Thymus (tissue), 11 donors: ENCODE data around the gene DCLK2. TPM values are rescaled to one million over a fixed set of nuclear protein-coding genes. Genes with fewer than 3 reads are reported as not detected.

Experiments
- DNase-seq, 9 donors: peaks; one replicate each; pipeline ENCODE4 v3.0.0-alpha.2; 2013; ENCODE audit warnings: low spot score in 9 of 9, low read depth in 6 of 9, missing footprints in 1 of 9
- H3K27ac ChIP-seq, 2 donors: one replicate each; pipeline ENCODE4 v1.5.1; 2013; ENCODE audit warnings: control low read depth in 1 of 2, low read depth in 1 of 2, low read length in 1 of 2, mild to moderate bottlenecking in 1 of 2, moderate library complexity in 1 of 2
- H3K27me3 ChIP-seq, 2 donors: one replicate each; pipeline ENCODE4 v1.5.1; 2013; ENCODE audit warnings: low read length in 1 of 2; ENCODE audit not compliant: control insufficient read depth in 2 of 2, insufficient read depth in 1 of 2
- H3K36me3 ChIP-seq, 2 donors: one replicate each; pipeline ENCODE4 v1.5.1; 2013; ENCODE audit warnings: low read length in 1 of 2, mild to moderate bottlenecking in 1 of 2, moderate library complexity in 1 of 2; ENCODE audit not compliant: control insufficient read depth in 2 of 2, insufficient read depth in 2 of 2
- H3K4me1 ChIP-seq, 2 donors: one replicate each; pipeline ENCODE4 v1.5.1; 2013; ENCODE audit warnings: low read length in 2 of 2; ENCODE audit not compliant: control insufficient read depth in 2 of 2, insufficient read depth in 2 of 2
- H3K4me3 ChIP-seq, 2 donors: one replicate each; pipeline ENCODE4 v1.5.1; 2013; ENCODE audit warnings: low read length in 2 of 2, control low read depth in 1 of 2, mild to moderate bottlenecking in 1 of 2
- H3K9me3 ChIP-seq, 2 donors: one replicate each; pipeline ENCODE4 v1.5.1; 2013; ENCODE audit warnings: low read length in 1 of 2, mild to moderate bottlenecking in 1 of 2; ENCODE audit not compliant: control insufficient read depth in 2 of 2, insufficient read depth in 1 of 2
- WGBS: extraction: QIAGEN DNeasy Blood & Tissue Kit; methylation state at CpG from one replicate; pipeline ENCODE4 v1.1.7; 2013; 5-methylcytosine and 5-hydroxymethylcytosine counted together
- polyA plus RNA-seq: library from polyadenylated mRNA; stranded (reverse); fragments of 200-250 nt; gene quantifications from one replicate; pipeline ENCODE4 v1.2.3, GENCODE V29; 2013
- total RNA-seq: library from RNA; stranded (reverse); fragments of 120-200 nt; gene quantifications from one replicate; pipeline ENCODE4 v1.2.4, GENCODE V29; 2013
- donor health status: healthy.

Gene DCLK2
- total and polyA plus RNA-seq, 2 donors: 0.78 to 1.1 TPM

DNA sequence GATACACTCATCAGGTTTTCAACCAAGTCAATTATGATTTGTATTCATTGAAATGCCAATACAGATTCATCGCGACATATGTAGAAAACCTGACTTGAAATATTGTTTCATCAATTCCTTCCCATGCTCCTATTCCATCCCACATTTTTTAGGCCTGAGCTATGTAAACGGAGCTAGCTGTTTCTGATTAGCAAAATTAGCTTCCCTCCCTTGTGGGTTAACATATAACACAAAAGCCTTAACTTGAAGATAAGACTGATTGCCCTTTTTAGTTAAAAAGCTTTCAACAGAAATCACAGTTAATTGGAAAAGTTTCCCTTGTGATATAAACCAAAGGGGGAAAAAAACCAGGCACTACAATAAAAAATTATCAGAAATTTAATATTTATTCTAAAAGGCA, 32.8 kb upstream of the DCLK2 start:
- Histone ChIP-seq H3K9me3 (no peaks in the 10 kb centered on the region), H3K27ac (no peak overlapping the region), H3K36me3 (no peaks in the 10 kb centered on the region), H3K27me3 (no peaks in the 10 kb centered on the region), H3K4me1 (no peaks in the 10 kb centered on the region), H3K4me3 (no peak overlapping the region)
- 94% methylated on average over 3 of the region's 3 CpGs for WGBS
- no peak for DNase-seq

DNA sequence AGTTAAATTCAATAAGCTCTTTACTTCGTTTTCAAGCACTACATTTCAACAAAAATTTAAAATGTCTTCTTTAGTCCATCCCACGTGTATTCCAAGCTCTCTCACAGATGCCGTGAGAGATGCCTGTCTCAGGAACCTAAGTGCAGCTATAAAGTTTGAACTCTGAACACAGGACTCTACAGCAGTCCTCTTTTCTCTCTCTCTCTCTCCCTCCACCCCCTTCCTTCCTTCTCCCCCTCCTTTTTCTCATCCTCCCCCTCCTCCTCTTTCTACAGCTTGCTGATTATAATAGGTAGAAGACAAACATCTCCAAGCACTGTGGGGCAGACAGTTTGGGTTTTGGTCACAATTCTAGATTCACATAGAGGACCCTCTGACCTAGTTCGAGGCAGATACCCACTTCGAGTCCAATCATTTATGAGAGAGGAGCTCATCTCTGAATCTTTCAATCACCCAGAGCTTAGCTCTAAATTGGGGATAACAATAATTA, 31.5 kb upstream of the DCLK2 start:
- Histone ChIP-seq H3K4me3 (no peak overlapping the region), H3K4me1 (no peaks in the 10 kb centered on the region), H3K36me3 (no peaks in the 10 kb centered on the region), H3K27ac (no peak overlapping the region), H3K9me3 (no peaks in the 10 kb centered on the region), H3K27me3 (no peaks in the 10 kb centered on the region)
- no peak for DNase-seq
- 84% methylated on average over 5 of the region's 5 CpGs for WGBS

DNA sequence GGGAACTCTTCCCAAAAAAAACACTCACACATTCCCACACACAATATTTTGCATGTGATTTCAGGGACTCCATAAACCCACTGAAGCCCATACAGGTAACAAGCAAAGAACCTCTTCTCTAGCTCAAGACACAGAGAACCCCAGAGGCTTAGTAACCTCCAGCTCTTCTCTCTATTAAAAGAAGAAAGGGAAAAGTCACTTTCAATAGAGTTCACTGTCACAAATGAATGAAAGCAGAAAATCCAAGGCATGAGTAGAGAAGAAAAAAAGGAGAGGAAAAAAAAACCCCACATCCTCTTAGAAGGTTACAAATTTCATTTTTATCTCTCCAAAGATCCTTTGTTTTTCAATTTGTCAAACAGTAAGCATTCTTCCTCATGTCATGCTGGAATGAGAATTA, 30.7 kb upstream of the DCLK2 start:
- no peaks in the 10 kb centered on the region for H3K27me3 ChIP-seq

DNA sequence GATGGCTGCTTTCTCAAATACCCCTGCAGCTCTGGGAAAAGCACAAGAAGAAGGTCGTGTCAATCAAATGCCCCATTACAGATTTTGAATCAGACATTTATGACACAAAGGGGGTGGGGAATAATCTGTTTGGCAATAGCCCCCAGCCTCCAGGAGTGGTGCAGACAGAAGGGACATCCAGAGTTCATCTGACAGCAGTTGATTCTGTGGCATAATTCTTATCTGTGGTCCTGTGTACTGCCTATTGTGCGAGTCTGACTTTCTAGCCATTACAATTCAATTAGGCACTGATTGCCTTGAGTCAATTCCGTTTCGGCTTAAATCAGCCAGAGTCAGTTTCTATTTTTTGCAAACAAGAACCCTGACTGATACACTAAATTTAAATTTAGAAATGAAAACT, 28.6 kb upstream of the DCLK2 start:
- H3K9me3 ChIP-seq: no peaks in the 10 kb centered on the region
- H3K27ac ChIP-seq: no peak overlapping the region
- no peak for DNase-seq
- no peaks in the 10 kb centered on the region for H3K4me1 ChIP-seq
- H3K36me3 ChIP-seq: no peaks in the 10 kb centered on the region
- H3K27me3 ChIP-seq: no peaks in the 10 kb centered on the region
- H3K4me3 ChIP-seq: no peak overlapping the region
- 95% methylated on average over 4 of the region's 4 CpGs for WGBS

More for the DNA sequence above, 30.7 kb upstream of the DCLK2 start:
- Histone ChIP-seq H3K27ac (no peak overlapping the region), H3K36me3 (no peaks in the 10 kb centered on the region), H3K9me3 (no peaks in the 10 kb centered on the region), H3K4me1 (no peaks in the 10 kb centered on the region), H3K4me3 (no peak overlapping the region)
- DNase-seq: no peak

DNA sequence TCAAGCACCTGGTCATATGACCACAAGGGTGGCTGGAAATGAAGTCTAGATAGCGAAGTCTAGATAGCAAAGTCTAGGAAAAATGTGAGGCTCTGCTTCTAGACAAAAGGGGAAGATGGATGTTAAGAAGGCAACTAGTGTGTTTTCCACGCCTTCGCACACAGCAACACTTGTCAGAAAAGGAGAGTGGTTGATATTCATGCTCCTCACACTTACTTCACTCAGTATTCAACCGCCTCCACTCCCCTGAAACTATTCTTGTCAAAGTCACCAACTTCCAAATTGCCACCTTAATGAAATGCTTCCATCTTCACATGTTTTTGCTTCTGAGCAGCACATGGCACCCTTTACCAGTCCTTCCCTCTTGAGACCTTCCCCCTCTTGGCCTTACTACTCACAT, 27.7 kb upstream of the DCLK2 start:
- no peaks in the 10 kb centered on the region for H3K27me3 ChIP-seq
- no peak for DNase-seq
- no peaks in the 10 kb centered on the region for H3K9me3 ChIP-seq
- no peaks in the 10 kb centered on the region for H3K4me1 ChIP-seq
- WGBS: 98% methylated on average over 4 of the region's 4 CpGs
- no peak overlapping the region for H3K4me3 ChIP-seq
- no peaks in the 10 kb centered on the region for H3K36me3 ChIP-seq
- no peak overlapping the region for H3K27ac ChIP-seq

DNA sequence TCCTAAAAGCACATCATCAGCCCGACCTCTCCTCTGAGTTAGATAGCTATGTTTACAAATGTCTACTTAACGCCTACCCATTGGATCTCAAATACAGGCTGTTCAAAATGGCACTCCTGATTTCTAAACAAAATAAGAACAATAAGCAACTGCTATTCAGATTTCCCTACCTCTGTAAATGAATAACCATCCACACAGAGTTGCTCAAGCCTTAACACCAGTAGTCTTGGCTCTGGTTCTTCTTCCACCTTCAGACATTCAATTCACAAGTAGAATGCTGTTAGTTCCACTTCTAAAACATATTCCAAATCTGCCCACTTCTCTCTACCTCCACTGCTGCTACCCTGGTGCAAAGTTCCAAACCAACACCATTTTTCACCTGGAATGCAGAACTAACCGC, 27.1 kb upstream of the DCLK2 start:
- Histone ChIP-seq H3K9me3 (no peaks in the 10 kb centered on the region), H3K27me3 (no peaks in the 10 kb centered on the region), H3K36me3 (no peaks in the 10 kb centered on the region), H3K4me1 (no peaks in the 10 kb centered on the region), H3K4me3 (no peak overlapping the region), H3K27ac (no peak overlapping the region)
- no peak for DNase-seq
- 96% methylated on average over 3 of the region's 3 CpGs for WGBS

DNA sequence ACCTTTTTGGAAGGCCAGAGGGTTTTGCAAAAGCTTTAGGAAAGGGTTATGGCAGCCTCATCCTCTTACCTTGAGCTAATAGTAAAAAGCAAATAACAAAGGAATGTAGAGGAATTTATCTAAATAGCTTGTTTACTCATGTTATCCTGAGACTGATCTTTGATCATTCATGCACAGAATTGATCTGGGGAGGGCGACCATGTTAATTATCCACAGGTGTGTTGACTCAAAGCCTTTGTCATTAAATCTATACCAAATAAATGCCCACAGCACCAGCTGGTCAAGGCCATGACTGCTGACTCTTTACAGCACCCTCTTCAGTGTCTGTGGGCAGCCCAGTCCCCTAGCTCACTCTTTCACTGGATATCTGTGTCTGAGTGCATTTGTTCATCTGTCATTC, 22.8 kb upstream of the DCLK2 start:
- Histone ChIP-seq H3K27ac (no peak overlapping the region), H3K36me3 (no peaks in the 10 kb centered on the region), H3K9me3 (no peaks in the 10 kb centered on the region), H3K27me3 (no peaks in the 10 kb centered on the region), H3K4me3 (no peak overlapping the region), H3K4me1 (no peaks in the 10 kb centered on the region)
- WGBS: 98% methylated on average over 1 of the region's 1 CpG
- DNase-seq: no peak

DNA sequence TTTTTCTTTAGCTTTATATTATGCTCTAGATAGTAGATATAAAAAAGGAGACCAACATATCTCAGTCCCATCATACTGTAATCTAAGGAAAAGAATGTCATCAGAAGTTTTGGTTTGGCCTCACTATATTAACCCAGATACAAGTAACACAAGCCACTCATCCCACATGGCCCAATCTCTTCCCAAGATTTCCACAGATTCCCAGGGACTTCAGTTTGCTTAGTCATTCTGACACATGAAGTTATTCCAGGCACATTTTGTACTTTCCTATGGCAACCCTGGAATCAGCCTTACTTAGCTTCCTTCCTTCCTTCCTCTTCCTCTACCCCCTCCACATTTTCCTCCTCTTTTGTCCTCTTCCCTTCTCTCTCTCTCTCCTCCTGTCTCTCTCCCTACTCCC, 21.7 kb upstream of the DCLK2 start:
- H3K27ac ChIP-seq: no peak overlapping the region
- no peaks in the 10 kb centered on the region for H3K9me3 ChIP-seq
- no peaks in the 10 kb centered on the region for H3K36me3 ChIP-seq

DNA sequence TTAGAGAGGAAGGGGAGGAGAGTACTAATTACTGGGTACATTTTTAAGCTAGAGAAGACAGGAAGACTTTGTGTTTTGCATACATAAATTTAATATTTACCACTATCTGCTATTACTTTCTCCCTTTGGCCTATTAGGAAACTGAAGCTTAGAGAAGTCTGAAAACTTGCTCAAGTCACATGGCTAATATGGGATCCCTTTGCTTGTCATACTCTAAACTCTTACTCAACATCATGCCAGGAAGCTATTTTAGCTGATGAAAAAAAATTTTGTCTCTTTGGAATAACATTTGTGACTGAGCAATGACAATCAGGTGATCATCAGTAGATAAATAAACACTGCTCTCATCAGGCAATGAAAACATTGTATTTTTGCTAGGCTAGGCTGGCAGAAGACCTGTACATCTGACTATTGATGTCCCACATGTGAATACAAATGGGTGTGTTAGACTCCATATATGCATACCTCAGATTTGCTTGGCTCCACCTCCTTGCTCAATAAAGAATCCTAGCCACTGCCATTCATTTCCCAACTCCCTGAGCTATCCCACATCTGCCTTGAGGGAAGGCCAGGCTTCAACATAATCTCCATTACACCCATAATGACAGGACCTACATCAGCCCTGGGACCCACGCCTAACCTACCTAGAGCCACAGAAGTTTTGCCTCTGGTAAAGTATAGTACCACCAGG, 17.0 kb upstream of the DCLK2 start:
- Histone ChIP-seq H3K27me3 (no peaks in the 10 kb centered on the region), H3K4me3 (no peak overlapping the region), H3K36me3 (no peaks in the 10 kb centered on the region), H3K4me1 (no peaks in the 10 kb centered on the region), H3K9me3 (no peaks in the 10 kb centered on the region), H3K27ac (no peak overlapping the region)
- WGBS: 97% methylated on average over 1 of the region's 1 CpG
- no peak for DNase-seq

More for the DNA sequence above, 21.7 kb upstream of the DCLK2 start:
- Histone ChIP-seq H3K4me1 (no peaks in the 10 kb centered on the region), H3K4me3 (no peak overlapping the region), H3K27me3 (no peaks in the 10 kb centered on the region)
- no peak for DNase-seq
